HEK293 (cell line): ENCODE results near the gene DNAI7.
A peak's percentile ranks its signal among the peaks of the same experiment; 100 is the strongest.

ENCODE experiments used
- CTCF ChIA-PET: fragments of 350-600 bp; formaldehyde crosslinking; extraction: SDS; loops from one replicate; lab custom pipeline; 2021; ENCODE audit warnings: antibody characterized with exemption; lab: Yijun Ruan, JAX
- POLR2A ChIA-PET: fragments of 300-600 bp; formaldehyde crosslinking; extraction: SDS; loops from one replicate; lab custom pipeline; 2020; ENCODE audit warnings: antibody characterized with exemption, inconsistent platforms; lab: Yijun Ruan, JAX
- H3K27ac ChIP-seq: fragments of 200-500 bp; sonication (Bioruptor generic); 2 replicates; pipeline ENCODE4 v1.5.1; 2014; ENCODE audit warnings: low read depth, low read length, control low read depth, inconsistent platforms; ENCODE audit errors: extremely low read depth
- H3K36me3 ChIP-seq, 2 experiments: fragments of 200-500 bp in 1 of 2; sonication (Bioruptor generic) in 1 of 2; 1 replicate in 1 of 2; 2 replicates in 1 of 2; pipeline ENCODE4 v1.5.1; 2014 to 2017; ENCODE audit warnings: inconsistent platforms in 2 of 2, low read length in 2 of 2; ENCODE audit not compliant: control insufficient read depth in 2 of 2, insufficient read depth in 1 of 2
- H3K4me1 ChIP-seq: fragments of 200-500 bp; sonication (Bioruptor generic); 2 replicates; pipeline ENCODE4 v1.5.1; 2014; ENCODE audit warnings: mild to moderate bottlenecking, low read length, inconsistent platforms; ENCODE audit not compliant: control insufficient read depth, insufficient read depth
- H3K4me3 ChIP-seq: 2 replicates; pipeline ENCODE4 v1.5.1; 2011; ENCODE audit warnings: low read depth, mild to moderate bottlenecking, control low read depth, low read length, moderate library complexity
- H3K9me3 ChIP-seq: fragments of 200-500 bp; sonication (Bioruptor generic); 2 replicates; pipeline ENCODE4 v1.5.1; 2014; ENCODE audit warnings: low read depth, low read length, inconsistent platforms; ENCODE audit not compliant: control insufficient read depth, insufficient read depth
- KLF9 ChIP-seq: fragments of 450-650 bp; formaldehyde crosslinking; IDR thresholded peaks from 2 replicates; pipeline ENCODE4 v1.5.1; 2016; ENCODE audit warnings: missing biosample characterization, missing genetic modification characterization, low read depth
- MYNN ChIP-seq: fragments of 450-650 bp; formaldehyde crosslinking; IDR thresholded peaks from 2 replicates; pipeline ENCODE4 v1.5.1; 2016; ENCODE audit warnings: missing biosample characterization, missing genetic modification characterization, borderline replicate concordance
- MZF1 ChIP-seq: fragments of 450-650 bp; formaldehyde crosslinking; IDR thresholded peaks from 2 replicates; pipeline ENCODE4 v1.5.1; 2017; ENCODE audit warnings: missing biosample characterization, missing genetic modification characterization, borderline replicate concordance
- PRDM1 ChIP-seq: fragments of 450-650 bp; formaldehyde crosslinking; IDR thresholded peaks from 2 replicates; pipeline ENCODE4; 2016; ENCODE audit warnings: missing biosample characterization, missing genetic modification characterization
- REPIN1 ChIP-seq: fragments of 450-650 bp; formaldehyde crosslinking; IDR thresholded peaks from 2 replicates; pipeline ENCODE4 v1.5.1; 2017; ENCODE audit warnings: missing biosample characterization, missing genetic modification characterization, low read depth
- SALL2 ChIP-seq: fragments of 450-650 bp; formaldehyde crosslinking; IDR thresholded peaks from 2 replicates; pipeline ENCODE4 v1.5.0; 2017; ENCODE audit warnings: missing biosample characterization, mild to moderate bottlenecking, missing genetic modification characterization, borderline replicate concordance
- SP2 ChIP-seq: fragments of 450-650 bp; formaldehyde crosslinking; IDR thresholded peaks from 2 replicates; pipeline ENCODE4 v1.5.1; 2016; ENCODE audit warnings: missing biosample characterization, missing genetic modification characterization
- ZBTB11 ChIP-seq: fragments of 450-650 bp; formaldehyde crosslinking; conservative IDR thresholded peaks from 2 replicates; pipeline ENCODE4 v1.5.1; 2016; ENCODE audit warnings: low read depth, missing biosample characterization, missing genetic modification characterization
- ZNF146 ChIP-seq: fragments of 450-650 bp; formaldehyde crosslinking; IDR thresholded peaks from 2 replicates; pipeline ENCODE4 v1.5.1; 2016; ENCODE audit warnings: missing biosample characterization, missing genetic modification characterization
- ZNF2 ChIP-seq: fragments of 450-650 bp; formaldehyde crosslinking; IDR thresholded peaks from 2 replicates; pipeline ENCODE4 v1.5.1; 2016; ENCODE audit warnings: missing biosample characterization, missing genetic modification characterization
- ZNF510 ChIP-seq: fragments of 450-650 bp; formaldehyde crosslinking; IDR thresholded peaks from 2 replicates; pipeline ENCODE4 v1.5.1; 2018; ENCODE audit warnings: mild to moderate bottlenecking, missing genetic modification characterization, missing biosample characterization; ENCODE audit not compliant: insufficient replicate concordance
- ZNF518A ChIP-seq: fragments of 450-650 bp; formaldehyde crosslinking; conservative IDR thresholded peaks from 2 replicates; pipeline ENCODE4 v1.5.1; 2016; ENCODE audit warnings: low read depth, missing biosample characterization, missing genetic modification characterization
- ZNF548 ChIP-seq: fragments of 450-650 bp; formaldehyde crosslinking; IDR thresholded peaks from 2 replicates; pipeline ENCODE4 v1.5.1; 2016; ENCODE audit warnings: missing biosample characterization, missing genetic modification characterization
- ZNF585B ChIP-seq: fragments of 450-650 bp; formaldehyde crosslinking; IDR thresholded peaks from 2 replicates; pipeline ENCODE4 v1.5.1; 2016; ENCODE audit warnings: missing biosample characterization, missing genetic modification characterization
- ZNF654 ChIP-seq: fragments of 450-650 bp; formaldehyde crosslinking; IDR thresholded peaks from 2 replicates; pipeline ENCODE4 v1.5.1; 2016; ENCODE audit warnings: low read depth, missing biosample characterization, missing genetic modification characterization
- TF ChIP-seq, protein P1 (sequence below): fragments of 450-650 bp; formaldehyde crosslinking; IDR thresholded peaks from 2 replicates; pipeline ENCODE4 v1.5.1; 2017; ENCODE audit warnings: missing biosample characterization, missing genetic modification characterization
- TF ChIP-seq, protein P2 (sequence below): fragments of 450-650 bp; formaldehyde crosslinking; IDR thresholded peaks from 2 replicates; pipeline ENCODE4 v1.5.1; 2017; ENCODE audit warnings: missing biosample characterization, missing genetic modification characterization
- TF ChIP-seq, protein P3 (sequence below): fragments of 450-650 bp; IDR thresholded peaks from 2 replicates; pipeline ENCODE4 v1.5.1; 2018; ENCODE audit warnings: missing biosample characterization, missing genetic modification characterization
- TF ChIP-seq, protein P4 (sequence below): fragments of 450-650 bp; formaldehyde crosslinking; IDR thresholded peaks from 2 replicates; pipeline ENCODE4 v1.5.1; 2016; ENCODE audit warnings: missing biosample characterization, missing genetic modification characterization, borderline replicate concordance

DNAI7 gene

GRCh38 chr12:25155022-25155576, 39.9 kb downstream of the DNAI7 start:
- H3K4me1 ChIP-seq: no peaks in the 10 kb centered on the region
- H3K4me3 ChIP-seq: no peak overlapping the region
- CTCF ChIA-PET: interaction anchor here (0.6 to 5.8 kb wide), 22 partner anchors 8 to 961 kb away, joined by 3 to 28 read pairs (median 4); no protein-coding TSS in a partner anchor
- H3K36me3 ChIP-seq: no peaks in the 10 kb centered on the region
- H3K9me3 ChIP-seq: no peaks in the 10 kb centered on the region
- POLR2A ChIA-PET: interaction anchor here (1.3 kb wide), 1 partner anchor 40 kb away, joined by 7 read pairs; the partner anchor contains the start of genes DNAI7 and ETFRF1
- TF ChIP-seq MZF1 (tag by site-specific recombination): no peak
- no peak for TF ChIP-seq ZNF585B (tag by site-specific recombination)
- no peak for TF ChIP-seq ZNF510 (tag by site-specific recombination)
- TF ChIP-seq ZNF654 (tag by site-specific recombination): peak; percentile 54
- no peak for TF ChIP-seq SALL2 (tag by site-specific recombination)
- peak; percentile 73 for TF ChIP-seq PRDM1 (tag by site-specific recombination)
- no peak for TF ChIP-seq KLF9 (tag by site-specific recombination)
- TF ChIP-seq ZNF146: no peak
- TF ChIP-seq, protein P1, sequence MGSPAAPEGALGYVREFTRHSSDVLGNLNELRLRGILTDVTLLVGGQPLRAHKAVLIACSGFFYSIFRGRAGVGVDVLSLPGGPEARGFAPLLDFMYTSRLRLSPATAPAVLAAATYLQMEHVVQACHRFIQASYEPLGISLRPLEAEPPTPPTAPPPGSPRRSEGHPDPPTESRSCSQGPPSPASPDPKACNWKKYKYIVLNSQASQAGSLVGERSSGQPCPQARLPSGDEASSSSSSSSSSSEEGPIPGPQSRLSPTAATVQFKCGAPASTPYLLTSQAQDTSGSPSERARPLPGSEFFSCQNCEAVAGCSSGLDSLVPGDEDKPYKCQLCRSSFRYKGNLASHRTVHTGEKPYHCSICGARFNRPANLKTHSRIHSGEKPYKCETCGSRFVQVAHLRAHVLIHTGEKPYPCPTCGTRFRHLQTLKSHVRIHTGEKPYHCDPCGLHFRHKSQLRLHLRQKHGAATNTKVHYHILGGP: no peak
- TF ChIP-seq, protein P2, sequence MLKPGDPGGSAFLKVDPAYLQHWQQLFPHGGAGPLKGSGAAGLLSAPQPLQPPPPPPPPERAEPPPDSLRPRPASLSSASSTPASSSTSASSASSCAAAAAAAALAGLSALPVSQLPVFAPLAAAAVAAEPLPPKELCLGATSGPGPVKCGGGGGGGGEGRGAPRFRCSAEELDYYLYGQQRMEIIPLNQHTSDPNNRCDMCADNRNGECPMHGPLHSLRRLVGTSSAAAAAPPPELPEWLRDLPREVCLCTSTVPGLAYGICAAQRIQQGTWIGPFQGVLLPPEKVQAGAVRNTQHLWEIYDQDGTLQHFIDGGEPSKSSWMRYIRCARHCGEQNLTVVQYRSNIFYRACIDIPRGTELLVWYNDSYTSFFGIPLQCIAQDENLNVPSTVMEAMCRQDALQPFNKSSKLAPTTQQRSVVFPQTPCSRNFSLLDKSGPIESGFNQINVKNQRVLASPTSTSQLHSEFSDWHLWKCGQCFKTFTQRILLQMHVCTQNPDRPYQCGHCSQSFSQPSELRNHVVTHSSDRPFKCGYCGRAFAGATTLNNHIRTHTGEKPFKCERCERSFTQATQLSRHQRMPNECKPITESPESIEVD (tag by site-specific recombination): 0 out of 2 replicates have a peak, but pooled peaks have one; percentile 15
- TF ChIP-seq, all 188 proteins: peak for 3
- H3K27ac ChIP-seq: no peak overlapping the region

DNA sequence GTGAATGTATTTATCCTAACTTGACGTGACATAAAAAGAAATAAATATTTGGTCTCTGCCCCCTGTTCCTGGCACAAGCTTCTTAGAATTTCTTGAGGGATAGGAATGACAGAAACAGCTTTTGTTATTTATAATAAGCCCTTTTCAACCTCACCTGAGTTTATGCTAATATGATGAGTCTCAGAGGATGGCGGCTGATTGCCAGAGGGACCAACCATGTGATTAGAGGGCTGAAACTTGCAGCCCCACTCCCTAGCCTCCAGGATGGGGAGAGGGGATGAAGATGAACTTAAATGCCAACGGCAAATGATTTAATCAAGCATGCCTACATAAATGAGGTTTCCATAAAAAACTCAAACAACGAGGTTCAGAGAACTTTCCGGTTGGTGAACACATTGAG, 42.9 kb downstream of the DNAI7 start:
- Histone ChIP-seq H3K9me3 (no peaks in the 10 kb centered on the region), H3K27ac (no peak overlapping the region), H3K36me3 (no peaks in the 10 kb centered on the region), H3K4me1 (no peaks in the 10 kb centered on the region), H3K4me3 (no peak overlapping the region)
- CTCF ChIA-PET: interaction anchor here (0.6 to 5.8 kb wide), 6 partner anchors 21 to 247 kb away, joined by 3 to 28 read pairs (median 4); no protein-coding TSS in a partner anchor
- POLR2A ChIA-PET: no interaction called here
- no peak for TF ChIP-seq SP2 (tag by site-specific recombination)
- TF ChIP-seq MYNN (tag by site-specific recombination): no peak
- TF ChIP-seq, protein P3, sequence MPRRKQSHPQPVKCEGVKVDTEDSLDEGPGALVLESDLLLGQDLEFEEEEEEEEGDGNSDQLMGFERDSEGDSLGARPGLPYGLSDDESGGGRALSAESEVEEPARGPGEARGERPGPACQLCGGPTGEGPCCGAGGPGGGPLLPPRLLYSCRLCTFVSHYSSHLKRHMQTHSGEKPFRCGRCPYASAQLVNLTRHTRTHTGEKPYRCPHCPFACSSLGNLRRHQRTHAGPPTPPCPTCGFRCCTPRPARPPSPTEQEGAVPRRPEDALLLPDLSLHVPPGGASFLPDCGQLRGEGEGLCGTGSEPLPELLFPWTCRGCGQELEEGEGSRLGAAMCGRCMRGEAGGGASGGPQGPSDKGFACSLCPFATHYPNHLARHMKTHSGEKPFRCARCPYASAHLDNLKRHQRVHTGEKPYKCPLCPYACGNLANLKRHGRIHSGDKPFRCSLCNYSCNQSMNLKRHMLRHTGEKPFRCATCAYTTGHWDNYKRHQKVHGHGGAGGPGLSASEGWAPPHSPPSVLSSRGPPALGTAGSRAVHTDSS: no peak
- no peak for TF ChIP-seq REPIN1 (tag by site-specific recombination)
- TF ChIP-seq, protein P4, sequence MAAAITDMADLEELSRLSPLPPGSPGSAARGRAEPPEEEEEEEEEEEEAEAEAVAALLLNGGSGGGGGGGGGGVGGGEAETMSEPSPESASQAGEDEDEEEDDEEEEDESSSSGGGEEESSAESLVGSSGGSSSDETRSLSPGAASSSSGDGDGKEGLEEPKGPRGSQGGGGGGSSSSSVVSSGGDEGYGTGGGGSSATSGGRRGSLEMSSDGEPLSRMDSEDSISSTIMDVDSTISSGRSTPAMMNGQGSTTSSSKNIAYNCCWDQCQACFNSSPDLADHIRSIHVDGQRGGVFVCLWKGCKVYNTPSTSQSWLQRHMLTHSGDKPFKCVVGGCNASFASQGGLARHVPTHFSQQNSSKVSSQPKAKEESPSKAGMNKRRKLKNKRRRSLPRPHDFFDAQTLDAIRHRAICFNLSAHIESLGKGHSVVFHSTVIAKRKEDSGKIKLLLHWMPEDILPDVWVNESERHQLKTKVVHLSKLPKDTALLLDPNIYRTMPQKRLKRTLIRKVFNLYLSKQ: no peak
- no peak for TF ChIP-seq ZNF2 (tag by site-specific recombination)
- no peak for TF ChIP-seq ZNF518A (tag by site-specific recombination)
- TF ChIP-seq ZNF548: no peak
- no peak for TF ChIP-seq ZBTB11 (tag by site-specific recombination)
